GM12874 (cell line): ENCODE data around the gene PAX8.

Source experiments
- TF ChIP-seq, protein P1 (sequence below): IDR thresholded peaks from 2 replicates; pipeline ENCODE4 v1.5.1; 2011; ENCODE audit warnings: low read depth, mild to moderate bottlenecking, control low read depth, low read length, moderate library complexity; ENCODE audit not compliant: insufficient read depth

The PAX8 gene

DNA sequence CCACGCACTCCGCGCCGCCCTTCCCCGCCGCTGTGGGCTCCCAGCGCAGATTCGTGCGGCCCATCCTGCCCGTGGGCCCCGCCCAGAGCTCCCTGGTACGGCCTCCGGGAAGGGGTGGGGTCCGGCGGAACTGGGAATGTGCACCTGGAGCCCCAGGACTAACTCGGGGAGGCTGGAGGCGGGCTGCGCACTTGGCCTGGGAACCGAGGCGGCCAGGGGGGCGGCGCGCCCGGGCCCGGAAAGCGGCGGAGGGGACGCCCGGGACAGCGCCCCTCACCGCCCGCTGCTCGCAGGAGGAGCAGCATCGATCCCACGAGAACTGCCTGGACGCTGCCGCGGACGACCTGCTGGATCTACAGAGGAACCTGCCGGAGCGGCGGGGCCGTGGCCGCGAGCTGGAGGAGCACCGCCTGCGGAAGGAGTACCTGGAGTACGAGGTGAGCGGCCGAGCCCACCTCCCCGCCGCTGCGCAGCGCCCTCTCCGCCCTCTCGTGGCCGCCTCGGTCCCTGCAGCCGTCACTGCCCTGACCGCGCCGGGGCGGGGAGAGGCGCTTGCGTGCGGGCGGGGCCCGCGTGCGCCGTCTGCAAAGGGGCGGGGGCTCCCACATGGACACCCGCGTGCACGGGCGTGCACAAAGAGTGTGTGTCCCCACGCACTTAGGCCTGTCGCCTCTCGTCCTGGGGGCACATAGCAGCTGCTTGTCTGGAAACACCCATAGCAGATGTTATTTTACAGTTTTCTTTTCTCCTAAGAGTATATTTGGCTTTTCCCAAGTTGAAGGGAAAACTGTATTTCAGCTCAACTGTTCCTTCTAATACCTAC is 79.7 kb downstream of the PAX8 start:
- TF ChIP-seq, protein P1, sequence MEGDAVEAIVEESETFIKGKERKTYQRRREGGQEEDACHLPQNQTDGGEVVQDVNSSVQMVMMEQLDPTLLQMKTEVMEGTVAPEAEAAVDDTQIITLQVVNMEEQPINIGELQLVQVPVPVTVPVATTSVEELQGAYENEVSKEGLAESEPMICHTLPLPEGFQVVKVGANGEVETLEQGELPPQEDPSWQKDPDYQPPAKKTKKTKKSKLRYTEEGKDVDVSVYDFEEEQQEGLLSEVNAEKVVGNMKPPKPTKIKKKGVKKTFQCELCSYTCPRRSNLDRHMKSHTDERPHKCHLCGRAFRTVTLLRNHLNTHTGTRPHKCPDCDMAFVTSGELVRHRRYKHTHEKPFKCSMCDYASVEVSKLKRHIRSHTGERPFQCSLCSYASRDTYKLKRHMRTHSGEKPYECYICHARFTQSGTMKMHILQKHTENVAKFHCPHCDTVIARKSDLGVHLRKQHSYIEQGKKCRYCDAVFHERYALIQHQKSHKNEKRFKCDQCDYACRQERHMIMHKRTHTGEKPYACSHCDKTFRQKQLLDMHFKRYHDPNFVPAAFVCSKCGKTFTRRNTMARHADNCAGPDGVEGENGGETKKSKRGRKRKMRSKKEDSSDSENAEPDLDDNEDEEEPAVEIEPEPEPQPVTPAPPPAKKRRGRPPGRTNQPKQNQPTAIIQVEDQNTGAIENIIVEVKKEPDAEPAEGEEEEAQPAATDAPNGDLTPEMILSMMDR, result peak; percentile 94

DNA sequence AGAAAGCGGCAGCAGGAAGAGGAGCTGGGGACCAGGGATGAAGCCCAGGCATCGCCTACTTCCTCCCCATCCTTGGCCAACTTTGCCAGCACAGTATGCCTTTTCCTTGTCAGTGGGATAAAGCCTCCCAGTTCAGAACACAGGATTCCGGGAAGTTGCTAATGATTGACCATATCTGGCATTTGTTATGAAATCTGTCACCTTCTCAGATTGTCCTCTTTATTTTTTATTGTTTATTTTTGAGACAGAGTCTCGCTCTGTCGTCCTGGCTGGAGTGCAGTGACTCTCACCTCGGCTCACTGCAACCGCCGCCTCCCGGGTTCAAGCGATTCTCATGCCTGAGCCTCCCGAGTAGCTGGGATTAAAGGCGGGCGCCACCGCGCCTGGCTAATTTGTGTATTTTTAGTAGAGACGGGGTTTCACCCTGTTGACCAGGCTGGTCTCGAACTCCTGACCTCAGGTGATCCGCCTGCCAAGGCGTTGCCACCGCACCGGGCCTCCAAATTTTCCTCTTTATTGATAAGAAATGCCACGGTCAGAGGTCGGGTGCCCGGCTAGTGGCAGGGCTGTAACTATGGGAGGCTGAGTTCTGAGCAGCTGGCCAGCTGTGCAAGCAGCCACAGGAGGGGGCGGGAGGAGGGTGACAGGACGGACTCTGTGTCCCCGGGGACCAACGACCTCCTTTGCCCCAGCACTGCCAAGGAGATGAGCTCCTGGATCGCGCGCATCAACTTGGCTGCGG is 80.5 kb downstream of the PAX8 start:
- TF ChIP-seq, protein P1, result no peak

DNA sequence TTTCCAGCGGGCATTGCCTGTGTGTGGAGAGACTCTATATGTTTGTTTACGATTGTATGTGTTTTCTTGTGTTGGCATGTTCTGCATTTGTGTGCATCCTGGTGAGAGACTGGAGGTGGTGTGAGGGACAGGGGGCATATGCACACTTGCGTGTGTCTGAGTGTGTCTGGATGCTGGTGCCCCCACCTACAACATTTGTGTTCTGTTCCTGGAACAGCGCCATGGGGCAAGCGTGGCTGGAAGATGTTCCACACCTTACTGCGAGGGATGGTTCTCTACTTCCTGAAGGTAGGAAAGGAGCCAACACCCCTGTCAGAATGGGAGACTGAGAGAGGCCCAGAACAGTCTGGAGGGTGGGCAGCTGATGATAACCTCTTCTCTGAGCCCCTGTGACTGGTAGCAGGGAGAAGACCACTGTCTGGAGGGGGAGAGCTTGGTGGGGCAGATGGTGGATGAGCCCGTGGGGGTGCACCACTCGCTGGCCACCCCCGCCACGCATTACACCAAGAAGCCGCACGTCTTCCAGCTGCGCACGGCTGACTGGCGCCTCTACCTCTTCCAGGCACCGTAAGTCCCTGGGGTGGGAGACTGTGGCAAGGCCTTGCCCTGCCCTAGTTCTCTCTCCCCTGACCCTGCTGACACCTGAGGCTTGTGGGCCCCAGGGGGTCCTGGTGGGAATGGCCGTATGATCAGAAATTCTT is 81.2 kb downstream of the PAX8 start:
- TF ChIP-seq, protein P1, result no peak

DNA sequence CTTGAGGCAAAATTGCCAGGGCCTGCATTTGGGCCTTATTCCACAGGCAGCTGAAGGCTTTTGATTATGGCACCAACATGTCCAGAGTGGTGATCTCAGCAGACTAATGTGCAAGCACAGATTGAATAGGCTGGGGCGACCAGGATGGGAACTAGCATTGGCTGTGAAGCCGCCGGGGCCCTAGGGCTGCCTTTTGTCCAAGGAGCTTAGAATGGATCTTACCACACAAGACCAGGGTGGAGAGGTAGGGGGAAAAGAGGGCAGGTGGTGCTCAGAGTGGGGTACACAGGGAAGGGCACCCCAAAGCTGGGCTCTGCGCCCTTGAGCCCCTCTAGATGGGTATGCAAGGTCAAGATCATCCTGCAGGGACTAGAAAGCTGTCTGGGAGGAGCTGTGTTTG is 81.9 kb downstream of the PAX8 start:
- TF ChIP-seq, protein P1, result no peak

DNA sequence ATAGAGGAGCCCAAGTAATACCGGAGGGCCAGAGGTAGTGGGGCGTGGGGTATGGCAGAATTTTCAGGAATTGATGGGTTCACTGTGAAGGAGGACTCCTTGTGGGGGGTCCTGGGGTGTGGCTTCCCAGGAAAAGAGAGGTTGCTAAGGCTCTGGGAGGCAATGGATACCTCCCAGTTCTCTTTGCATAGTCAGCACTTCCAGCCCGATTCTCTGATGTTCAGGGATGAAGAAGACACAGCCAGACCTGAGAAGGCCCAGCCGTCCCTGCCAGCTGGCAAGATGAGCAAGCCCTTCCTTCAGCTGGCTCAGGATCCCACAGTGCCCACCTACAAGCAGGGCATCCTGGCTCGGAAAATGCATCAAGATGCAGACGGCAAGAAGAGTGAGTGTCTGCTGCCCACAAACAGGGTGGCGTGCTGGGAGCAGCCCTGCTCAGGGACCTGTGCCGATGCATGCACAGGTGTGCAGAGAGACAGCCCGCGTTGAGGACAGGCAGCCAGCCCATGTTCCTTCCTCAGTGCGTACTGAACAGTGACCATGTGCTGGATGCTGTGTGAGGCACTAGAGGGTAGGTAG is 82.7 kb downstream of the PAX8 start:
- TF ChIP-seq, protein P1, result no peak

DNA sequence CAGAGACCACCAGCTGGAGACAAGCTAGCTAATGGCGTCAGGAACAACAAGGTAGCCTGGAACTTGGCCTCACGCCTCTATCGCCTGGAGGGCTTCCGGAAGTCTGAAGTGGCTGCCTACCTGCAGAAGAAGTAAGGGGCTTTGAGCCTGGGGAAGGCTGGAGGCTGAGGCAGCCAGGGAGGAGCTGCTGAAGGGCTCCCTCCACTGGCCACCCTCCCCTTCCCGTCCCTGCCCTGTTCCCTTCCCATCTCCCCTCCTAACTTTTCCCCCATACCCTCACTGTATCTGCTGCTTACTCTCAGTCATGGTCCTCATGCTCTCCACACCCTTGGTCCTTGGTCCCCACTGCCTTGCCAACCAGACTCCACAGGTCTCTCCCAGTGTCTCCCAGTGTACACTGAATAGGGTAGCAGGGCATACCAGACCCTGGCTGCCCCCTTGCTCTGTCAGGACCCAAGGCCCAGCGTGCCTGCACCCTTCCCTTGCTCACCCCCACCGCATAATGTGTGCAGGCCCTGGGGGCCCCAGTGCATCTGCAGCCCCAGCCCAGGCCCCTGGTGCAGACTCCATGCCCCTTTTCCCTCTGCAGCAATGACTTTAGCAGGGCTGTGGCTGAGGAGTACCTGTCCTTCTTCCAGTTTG is 86.1 kb downstream of the PAX8 start:
- TF ChIP-seq, protein P1, result no peak
